ENCODE measurements around the gene ABL1.

The ABL1 gene

GRCh38 chr9:130927995-130928900 is 93.2 kb downstream of the ABL1 start:
- H3K27ac ChIP-seq: peak overlapping the region; percentile 5; the same call in 1 of the 2 replicates

GRCh38 chr9:130929571-130930038 is 94.6 kb downstream of the ABL1 start:
- no peak overlapping the region for H3K27ac ChIP-seq
- TF ChIP-seq ZFX (IDR thresholded peaks at IDR 0.05) (no peak), CTCF (conservative IDR thresholded peaks at IDR 0.05) (no peak)

More at GRCh38 chr9:130927995-130928900, 93.2 kb downstream of the ABL1 start:
- TF ChIP-seq CTCF (conservative IDR thresholded peaks at IDR 0.05) (no peak), ZFX (IDR thresholded peaks at IDR 0.05) (no peak)

- TF ChIP-seq CTCF (conservative IDR thresholded peaks at IDR 0.05) (no peak), ZFX (IDR thresholded peaks at IDR 0.05) (no peak)
- no peak overlapping the region for H3K27ac ChIP-seq
These were observed 95.2 kb downstream of the ABL1 start for GRCh38 chr9:130930132-130930803.

DNA sequence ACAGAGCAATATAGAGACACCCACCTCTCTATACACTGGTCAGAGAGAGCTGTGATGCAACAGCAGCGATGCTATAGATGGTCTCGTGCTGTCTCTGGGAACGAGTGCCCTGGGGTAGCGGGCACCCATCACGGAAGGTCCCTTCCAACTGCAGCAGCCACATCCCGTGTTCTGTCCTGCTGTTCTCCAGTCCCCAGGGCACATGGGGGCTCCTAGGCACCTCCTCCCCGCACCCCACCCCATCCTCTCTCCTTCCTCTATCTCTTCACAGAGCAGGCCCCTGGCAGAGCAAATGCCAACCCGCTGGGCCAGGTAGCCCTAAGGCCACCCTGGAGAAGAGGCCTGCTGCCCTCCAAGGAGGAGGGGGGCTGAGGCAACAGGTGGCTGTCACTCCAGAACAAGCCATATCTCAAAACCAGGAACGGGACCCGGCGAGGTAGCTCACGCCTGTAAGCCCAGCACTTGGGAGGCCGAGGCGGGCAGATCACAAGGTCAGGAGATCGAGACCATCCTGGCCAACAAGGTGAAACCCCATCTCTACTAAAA is 95.8 kb downstream of the ABL1 start:
- TF ChIP-seq CTCF (conservative IDR thresholded peaks at IDR 0.05) (no peak), ZFX (IDR thresholded peaks at IDR 0.05) (no peak)
- no peak overlapping the region for H3K27ac ChIP-seq

DNA sequence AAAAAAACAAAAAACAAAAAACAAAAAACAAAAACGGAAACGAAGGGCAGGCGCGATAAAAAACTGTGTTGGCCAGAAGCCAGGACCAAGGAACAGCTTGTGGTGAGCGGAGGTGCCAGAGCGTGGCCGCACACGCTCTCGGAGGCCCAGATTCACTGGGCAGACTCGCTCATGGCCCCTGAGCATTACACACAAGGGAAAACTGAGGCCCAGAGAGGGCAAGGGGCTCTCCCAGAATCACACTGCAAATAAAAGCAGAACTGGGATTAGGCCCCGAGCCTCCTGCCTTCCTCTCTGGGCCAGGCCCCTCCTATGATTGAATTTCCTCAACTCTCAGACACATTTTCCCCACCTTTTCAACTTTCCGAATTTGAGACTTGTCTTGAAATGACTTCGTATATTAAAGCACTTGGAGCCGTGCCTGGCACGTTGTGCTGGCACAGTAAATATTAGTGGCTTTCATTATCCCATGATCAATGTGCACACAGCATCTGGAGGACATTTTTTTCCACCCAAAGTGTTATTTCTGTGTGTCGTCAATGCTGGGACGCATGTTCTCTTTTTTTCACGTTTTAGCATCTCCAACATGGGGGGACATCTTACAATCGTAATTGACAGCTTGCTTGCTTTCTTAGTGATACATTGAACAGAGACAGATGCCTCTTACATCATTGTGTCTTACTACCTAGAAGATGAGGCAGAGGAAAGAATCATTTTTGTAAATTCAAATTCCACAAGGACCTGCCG is 96.6 kb downstream of the ABL1 start:
- no peak overlapping the region for H3K27ac ChIP-seq
- TF ChIP-seq ZFX (IDR thresholded peaks at IDR 0.05): no peak
- no peak for TF ChIP-seq CTCF (conservative IDR thresholded peaks at IDR 0.05)

- H3K27ac ChIP-seq: no peak overlapping the region
- no peak for TF ChIP-seq ZFX (IDR thresholded peaks at IDR 0.05)
- TF ChIP-seq CTCF (conservative IDR thresholded peaks at IDR 0.05): no peak
These were observed 97.4 kb downstream of the ABL1 start for GRCh38 chr9:130932255-130933079.

Measured in C4-2B (cell line).